Fibroblast of lung (primary cell): Measurements from ENCODE around the gene ZC3H12A. TPM values are rescaled to one million over a fixed set of nuclear protein-coding genes. Genes with fewer than 3 reads are reported as not detected.

Source experiments
- DNase-seq, 2 donors: peaks; one replicate each; pipeline versions ENCODE4 v3.0.0 to v3.0.0-alpha.2; 2010; ENCODE audit warnings: low read depth in 2 of 2
- H2AFZ ChIP-seq: 2 replicates; pipeline ENCODE4 v1.5.1; 2012; ENCODE audit warnings: low read length, control low read depth, inconsistent platforms
- H3K27ac ChIP-seq: 2 replicates; pipeline ENCODE4 v1.5.1; 2011; ENCODE audit warnings: low read length, control low read depth; ENCODE audit not compliant: insufficient read depth
- H3K27me3 ChIP-seq: 2 replicates; pipeline ENCODE4 v1.5.1; 2011; ENCODE audit warnings: mild to moderate bottlenecking, low read length; ENCODE audit not compliant: control insufficient read depth, insufficient read depth
- H3K36me3 ChIP-seq: 2 replicates; pipeline ENCODE4 v1.5.1; 2011; ENCODE audit warnings: low read length; ENCODE audit not compliant: control insufficient read depth, insufficient read depth
- H3K4me1 ChIP-seq: 2 replicates; pipeline ENCODE4 v1.5.1; 2011; ENCODE audit warnings: low read length; ENCODE audit not compliant: control insufficient read depth, insufficient read depth; ENCODE audit errors: extremely low read depth
- H3K4me2 ChIP-seq: 2 replicates; pipeline ENCODE4 v1.5.1; 2011; ENCODE audit warnings: low read length, control low read depth; ENCODE audit not compliant: insufficient read depth; ENCODE audit errors: extremely low read depth
- H3K4me3 ChIP-seq, 4 experiments: fragments of 200-600 bp in 1 of 4; sonication (generic) in 1 of 4; replicated peaks in 1 of 4; 2 replicates each; pipeline ENCODE4 v1.5.1; 2011 to 2016; ENCODE audit warnings: low read length in 4 of 4, low read depth in 3 of 4, mild to moderate bottlenecking in 3 of 4, control low read depth in 2 of 4, inconsistent platforms in 1 of 4, mixed read lengths in 1 of 4; ENCODE audit not compliant: insufficient read depth in 1 of 4; ENCODE audit errors: control extremely low read depth in 1 of 4
- H3K79me2 ChIP-seq: 2 replicates; pipeline ENCODE4 v1.5.1; 2012; ENCODE audit warnings: mild to moderate bottlenecking, low read length, inconsistent platforms; ENCODE audit not compliant: control insufficient read depth, insufficient read depth
- H3K9ac ChIP-seq: 2 replicates; pipeline ENCODE4 v1.5.1; 2011; ENCODE audit warnings: mild to moderate bottlenecking, low read length, control low read depth; ENCODE audit not compliant: insufficient read depth
- H3K9me3 ChIP-seq: 2 replicates; pipeline ENCODE4 v1.5.1; 2012; ENCODE audit warnings: low read depth, low read length; ENCODE audit not compliant: control insufficient read depth, insufficient read depth
- H4K20me1 ChIP-seq: 2 replicates; pipeline ENCODE4 v1.5.1; 2011; ENCODE audit warnings: low read length; ENCODE audit not compliant: control insufficient read depth, insufficient read depth; ENCODE audit errors: extremely low read depth
- EZH2 ChIP-seq: IDR thresholded peaks from 2 replicates; pipeline ENCODE4 v1.5.1; 2012; ENCODE audit warnings: low read length, control low read depth, mild to moderate bottlenecking; ENCODE audit errors: missing control alignments
- polyA plus RNA-seq, 2 donors: library from polyadenylated mRNA; depleted of rRNA in 1 of 2; stranded (reverse) in 1 of 2; unstranded in 1 of 2; fragments of >200 nt; gene quantifications; 2 replicates each; pipeline ENCODE4 v1.2.1, GENCODE V29; 2011 to 2012; ENCODE audit warnings: missing spikeins in 1 of 2
- total RNA-seq: library from RNA; depleted of rRNA; stranded (reverse); fragments of >200 nt; gene quantifications from 2 replicates; pipeline ENCODE4 v1.2.1, GENCODE V29; 2014
- TF ChIP-seq, protein P1 (sequence below), 2 donors: IDR thresholded peaks in 1 of 2; conservative IDR thresholded peaks in 1 of 2; 1 replicate in 1 of 2; 2 replicates in 1 of 2; pipeline ENCODE4 v1.5.1; 2011 to 2012; ENCODE audit warnings: low read length in 2 of 2, control low read depth in 1 of 2, inconsistent platforms in 1 of 2, low read depth in 1 of 2, mild to moderate bottlenecking in 1 of 2

ZC3H12A gene
- total and polyA plus RNA-seq, 2 donors (not counting 1 experiment from before 2014, with no cell fraction given): 4.9 to 7.8 TPM

DNA sequence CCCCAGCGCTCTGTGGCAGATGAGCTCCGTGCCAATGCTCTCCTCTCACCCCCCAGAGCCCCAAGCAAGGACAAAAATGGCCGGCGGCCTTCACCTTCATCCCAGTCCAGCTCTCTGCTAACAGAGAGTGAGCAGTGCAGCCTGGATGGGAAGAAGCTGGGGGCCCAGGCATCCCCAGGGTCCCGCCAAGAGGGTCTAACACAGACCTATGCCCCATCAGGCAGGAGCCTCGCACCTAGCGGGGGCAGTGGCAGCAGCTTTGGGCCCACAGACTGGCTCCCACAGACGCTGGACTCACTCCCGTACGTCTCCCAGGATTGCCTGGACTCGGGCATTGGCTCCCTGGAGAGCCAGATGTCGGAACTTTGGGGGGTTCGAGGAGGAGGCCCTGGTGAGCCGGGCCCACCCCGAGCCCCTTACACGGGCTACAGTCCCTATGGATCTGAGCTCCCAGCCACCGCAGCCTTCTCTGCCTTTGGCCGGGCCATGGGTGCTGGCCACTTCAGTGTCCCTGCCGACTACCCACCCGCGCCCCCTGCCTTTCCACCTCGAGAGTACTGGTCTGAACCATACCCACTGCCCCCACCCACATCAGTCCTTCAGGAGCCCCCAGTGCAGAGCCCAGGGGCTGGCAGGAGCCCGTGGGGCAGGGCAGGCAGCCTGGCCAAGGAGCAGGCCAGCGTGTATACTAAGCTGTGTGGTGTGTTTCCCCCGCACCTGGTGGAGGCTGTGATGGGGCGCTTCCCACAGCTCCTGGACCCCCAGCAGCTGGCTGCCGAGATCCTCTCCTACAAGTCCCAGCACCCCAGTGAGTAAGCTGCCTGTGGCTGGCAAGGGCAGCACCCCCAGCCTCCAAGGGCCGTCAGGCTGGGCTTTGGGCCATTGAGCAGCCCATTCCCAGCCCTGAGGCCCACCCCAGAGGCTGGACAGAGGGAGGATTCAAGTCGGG is 8.7 kb downstream of the ZC3H12A start:
- Histone ChIP-seq H3K36me3 (peaks cover 27% of the 10 kb centered on the region), H3K4me2 (no peak overlapping the region), H2AFZ (no peak overlapping the region), H3K9ac (no peak overlapping the region), H3K4me1 (peaks cover 32% of the 10 kb centered on the region), H3K27ac (no peak overlapping the region), H3K4me3 (no peak overlapping the region), H3K79me2 (peaks cover 24% of the 10 kb centered on the region), H3K27me3 (no peaks in the 10 kb centered on the region), H4K20me1 (no peaks in the 10 kb centered on the region), H3K9me3 (no peaks in the 10 kb centered on the region)
- TF ChIP-seq EZH2: no peak
- TF ChIP-seq, protein P1, sequence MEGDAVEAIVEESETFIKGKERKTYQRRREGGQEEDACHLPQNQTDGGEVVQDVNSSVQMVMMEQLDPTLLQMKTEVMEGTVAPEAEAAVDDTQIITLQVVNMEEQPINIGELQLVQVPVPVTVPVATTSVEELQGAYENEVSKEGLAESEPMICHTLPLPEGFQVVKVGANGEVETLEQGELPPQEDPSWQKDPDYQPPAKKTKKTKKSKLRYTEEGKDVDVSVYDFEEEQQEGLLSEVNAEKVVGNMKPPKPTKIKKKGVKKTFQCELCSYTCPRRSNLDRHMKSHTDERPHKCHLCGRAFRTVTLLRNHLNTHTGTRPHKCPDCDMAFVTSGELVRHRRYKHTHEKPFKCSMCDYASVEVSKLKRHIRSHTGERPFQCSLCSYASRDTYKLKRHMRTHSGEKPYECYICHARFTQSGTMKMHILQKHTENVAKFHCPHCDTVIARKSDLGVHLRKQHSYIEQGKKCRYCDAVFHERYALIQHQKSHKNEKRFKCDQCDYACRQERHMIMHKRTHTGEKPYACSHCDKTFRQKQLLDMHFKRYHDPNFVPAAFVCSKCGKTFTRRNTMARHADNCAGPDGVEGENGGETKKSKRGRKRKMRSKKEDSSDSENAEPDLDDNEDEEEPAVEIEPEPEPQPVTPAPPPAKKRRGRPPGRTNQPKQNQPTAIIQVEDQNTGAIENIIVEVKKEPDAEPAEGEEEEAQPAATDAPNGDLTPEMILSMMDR (conservative IDR thresholded peaks at IDR 0.05 in 1 of 2, IDR thresholded peaks at IDR 0.05 in 1 of 2; ENCODE audit: low read depth in 1 of 2, low read length in 2 of 2): no peak
- no peak for DNase-seq

DNA sequence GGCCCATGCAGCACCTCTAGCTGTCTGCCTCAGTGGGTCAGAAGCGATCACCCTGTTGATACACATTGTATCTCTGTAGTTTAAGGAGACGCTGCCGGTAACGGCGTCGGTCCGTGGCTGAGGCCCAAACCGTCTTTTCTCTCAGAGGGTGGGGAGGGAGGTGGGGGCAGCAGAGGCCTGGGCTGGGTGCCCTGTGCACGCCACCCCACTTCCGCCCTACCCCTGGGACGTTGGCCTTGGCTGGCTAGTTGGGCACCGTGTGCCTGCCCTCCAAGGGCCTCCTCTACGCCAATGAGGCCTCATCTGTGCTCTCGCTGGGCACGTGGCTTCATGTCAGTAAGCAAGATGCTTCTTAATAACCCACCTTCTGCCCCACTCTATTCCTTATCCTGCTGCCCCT is 9.4 kb downstream of the ZC3H12A start:
- H3K36me3 ChIP-seq: peaks cover 27% of the 10 kb centered on the region

More for the DNA sequence above, 9.4 kb downstream of the ZC3H12A start:
- DNase-seq: no peak
- Histone ChIP-seq H3K4me1 (peaks cover 28% of the 10 kb centered on the region), H3K9ac (no peak overlapping the region), H3K79me2 (peaks cover 19% of the 10 kb centered on the region), H3K27ac (no peak overlapping the region), H3K4me2 (no peak overlapping the region), H4K20me1 (no peaks in the 10 kb centered on the region), H2AFZ (no peak overlapping the region), H3K4me3 (no peak overlapping the region), H3K27me3 (no peaks in the 10 kb centered on the region), H3K9me3 (no peaks in the 10 kb centered on the region)
- TF ChIP-seq, protein P1 (conservative IDR thresholded peaks at IDR 0.05 in 1 of 2, IDR thresholded peaks at IDR 0.05 in 1 of 2; ENCODE audit: low read depth in 1 of 2, low read length in 2 of 2): no peak
- TF ChIP-seq EZH2: no peak
